Brain microvascular endothelial cell (primary cell): Measurements from ENCODE around the gene AP1B1.

Source experiments
- DNase-seq: peaks from one replicate; pipeline ENCODE4 v3.0.0-alpha.2; 2020
- H3K27ac ChIP-seq: fragments of 250-450 bp; sonication (Bioruptor Pico); 2 replicates; pipeline ENCODE4 v1.5.1; 2020; ENCODE audit warnings: mild to moderate bottlenecking, moderate library complexity
- H3K27me3 ChIP-seq: fragments of 250-450 bp; sonication (Bioruptor Pico); replicated peaks from 2 replicates; pipeline ENCODE4 v1.5.1; 2020; ENCODE audit warnings: mild to moderate bottlenecking
- H3K36me3 ChIP-seq: fragments of 250-450 bp; sonication (Bioruptor Pico); replicated peaks from 2 replicates; pipeline ENCODE4 v1.5.1; 2020; ENCODE audit warnings: mild to moderate bottlenecking
- H3K4me3 ChIP-seq: 2 replicates; pipeline ENCODE4 v1.5.1; 2011; ENCODE audit warnings: low read depth, mild to moderate bottlenecking, control low read depth, low read length, moderate library complexity
- in situ Hi-C: cut with HindIII; loops from 2 replicates; pipeline ENCODE4 v1.10.0; 2017; ENCODE audit warnings: low sequenced_read_pairs, low pct_ligation_motif_present
- TF ChIP-seq, protein P1 (sequence below): IDR thresholded peaks from 2 replicates; pipeline ENCODE4 v1.5.1; 2011; ENCODE audit warnings: low read depth, mild to moderate bottlenecking, moderate library complexity, low read length, control low read depth, inconsistent platforms; ENCODE audit errors: missing control alignments

The AP1B1 gene

GRCh38 chr22:29400576-29400975 is 12.2 kb upstream of the AP1B1 start:
- Histone ChIP-seq H3K27ac (no peak overlapping the region), H3K4me3 (no peak overlapping the region), H3K36me3 (no peaks in the 10 kb centered on the region), H3K27me3 (no peaks in the 10 kb centered on the region)
- DNase-seq, result no peak
- in situ Hi-C loops, result no loop called here
- TF ChIP-seq, protein P1, sequence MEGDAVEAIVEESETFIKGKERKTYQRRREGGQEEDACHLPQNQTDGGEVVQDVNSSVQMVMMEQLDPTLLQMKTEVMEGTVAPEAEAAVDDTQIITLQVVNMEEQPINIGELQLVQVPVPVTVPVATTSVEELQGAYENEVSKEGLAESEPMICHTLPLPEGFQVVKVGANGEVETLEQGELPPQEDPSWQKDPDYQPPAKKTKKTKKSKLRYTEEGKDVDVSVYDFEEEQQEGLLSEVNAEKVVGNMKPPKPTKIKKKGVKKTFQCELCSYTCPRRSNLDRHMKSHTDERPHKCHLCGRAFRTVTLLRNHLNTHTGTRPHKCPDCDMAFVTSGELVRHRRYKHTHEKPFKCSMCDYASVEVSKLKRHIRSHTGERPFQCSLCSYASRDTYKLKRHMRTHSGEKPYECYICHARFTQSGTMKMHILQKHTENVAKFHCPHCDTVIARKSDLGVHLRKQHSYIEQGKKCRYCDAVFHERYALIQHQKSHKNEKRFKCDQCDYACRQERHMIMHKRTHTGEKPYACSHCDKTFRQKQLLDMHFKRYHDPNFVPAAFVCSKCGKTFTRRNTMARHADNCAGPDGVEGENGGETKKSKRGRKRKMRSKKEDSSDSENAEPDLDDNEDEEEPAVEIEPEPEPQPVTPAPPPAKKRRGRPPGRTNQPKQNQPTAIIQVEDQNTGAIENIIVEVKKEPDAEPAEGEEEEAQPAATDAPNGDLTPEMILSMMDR, result no peak

DNA sequence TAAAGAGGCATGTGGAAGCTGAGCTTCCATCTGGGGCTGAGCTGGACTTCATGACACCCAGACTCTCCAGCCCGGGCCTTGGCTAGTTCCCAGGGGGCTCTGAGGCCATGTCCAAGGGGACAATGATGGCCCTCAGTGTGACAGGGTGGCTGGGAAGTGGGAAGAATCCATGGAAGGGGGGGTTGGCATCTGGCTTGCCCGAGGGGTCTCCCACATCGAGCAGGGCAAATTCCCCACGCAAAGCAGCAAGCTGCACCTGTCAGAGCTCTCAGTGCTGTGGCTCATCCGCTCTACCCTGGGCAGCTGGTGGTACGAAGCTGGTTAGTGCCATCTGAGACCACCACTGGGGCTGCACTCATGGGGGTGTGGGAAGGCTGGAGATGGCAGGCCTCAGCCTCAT is 9.4 kb upstream of the AP1B1 start:
- Histone ChIP-seq H3K27me3 (no peaks in the 10 kb centered on the region), H3K27ac (no peak overlapping the region), H3K36me3 (no peaks in the 10 kb centered on the region), H3K4me3 (no peak overlapping the region)
- in situ Hi-C loops, result no loop called here
- TF ChIP-seq, protein P1, result no peak
- no peak for DNase-seq

- H3K27me3 ChIP-seq, result no peaks in the 10 kb centered on the region
- in situ Hi-C loops, result no loop called here
- no peak overlapping the region for H3K4me3 ChIP-seq
- DNase-seq, result no peak
- TF ChIP-seq, protein P1, result no peak
- no peak overlapping the region for H3K27ac ChIP-seq
- H3K36me3 ChIP-seq, result no peaks in the 10 kb centered on the region
These were observed 7.8 kb upstream of the AP1B1 start for GRCh38 chr22:29396126-29396525.

DNA sequence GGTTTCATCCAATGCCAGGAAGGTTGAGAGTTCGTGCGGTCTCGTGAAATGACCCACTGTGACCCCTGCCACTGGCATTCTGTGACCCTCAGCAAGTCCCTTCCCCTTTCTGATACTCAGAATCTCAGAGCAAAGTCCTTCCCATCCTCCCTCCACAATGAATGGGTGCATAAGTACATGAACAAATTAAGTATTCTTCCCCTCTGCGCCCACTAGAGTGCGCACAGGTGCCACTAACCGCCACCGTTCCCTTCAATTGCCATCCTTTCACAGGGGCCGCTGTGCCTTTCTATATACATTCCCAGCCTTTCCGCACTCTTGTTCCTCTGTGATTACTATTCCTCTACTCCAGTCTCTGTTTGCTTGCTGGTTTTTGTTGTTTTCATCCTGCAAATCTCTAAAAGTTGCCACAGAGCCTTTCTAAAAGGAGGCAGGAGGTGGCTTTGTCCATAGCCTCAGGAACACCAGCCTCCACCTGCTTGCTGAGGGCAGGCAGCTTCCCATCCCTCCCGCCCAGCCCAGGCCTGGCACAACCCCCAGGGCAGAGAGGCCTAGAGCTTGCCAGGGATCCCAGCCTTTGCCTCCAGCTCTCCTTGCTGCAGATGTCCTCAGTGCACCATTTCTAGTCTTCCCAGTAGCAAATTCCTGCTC is 6.7 kb upstream of the AP1B1 start:
- in situ Hi-C loops, result no loop called here
- TF ChIP-seq, protein P1, result peak; percentile 90
- H3K36me3 ChIP-seq, result no peaks in the 10 kb centered on the region

GRCh38 chr22:29393019-29393608 is 4.7 kb upstream of the AP1B1 start:
- in situ Hi-C loops, result no loop called here

More for the DNA sequence above, 6.7 kb upstream of the AP1B1 start:
- peak; percentile 70 for DNase-seq
- Histone ChIP-seq H3K27me3 (no peaks in the 10 kb centered on the region), H3K27ac (no peak overlapping the region), H3K4me3 (no peak overlapping the region)

More at GRCh38 chr22:29393019-29393608, 4.7 kb upstream of the AP1B1 start:
- no peak for DNase-seq
- no peak overlapping the region for H3K4me3 ChIP-seq
- H3K27ac ChIP-seq, result no peak overlapping the region
- no peaks in the 10 kb centered on the region for H3K36me3 ChIP-seq
- no peaks in the 10 kb centered on the region for H3K27me3 ChIP-seq
- TF ChIP-seq, protein P1, result no peak
